H1 (cell line): ENCODE results near the gene P2RX1. TPM values are rescaled to one million over a fixed set of nuclear protein-coding genes. Genes with fewer than 3 reads are reported as not detected.

Experiments
- CTCF ChIA-PET: fragments of 300-600 bp; sonication (Branson Sonifier 250); formaldehyde crosslinking; loops from one replicate; lab custom pipeline; 2021; ENCODE audit not compliant: partially characterized antibody; lab: Charles Lee
- POLR2A ChIA-PET: fragments of 300-600 bp; sonication (Branson Sonifier 250); formaldehyde crosslinking; loops from one replicate; lab custom pipeline; 2021; ENCODE audit warnings: inconsistent platforms; ENCODE audit not compliant: partially characterized antibody; lab: Charles Lee
- DNase-seq, 2 experiments: peaks; one replicate each; pipeline versions ENCODE4 v3.0.0 to v3.0.0-alpha.2; 2010 to 2022; ENCODE audit warnings: low spot score in 2 of 2, low read depth in 1 of 2, mixed read lengths in 1 of 2
- FAIRE-seq: peaks from 2 replicates; lab custom pipeline; 2011; peaks lifted over from hg19 to GRCh38; lab: Jason Lieb, UNC
- H2AFZ ChIP-seq: 2 replicates; pipeline ENCODE4 v1.8.1; 2012; ENCODE audit warnings: low read length, inconsistent platforms
- H2AK5ac ChIP-seq: 2 replicates; pipeline ENCODE4 v1.6.1; 2013; ENCODE audit warnings: low read depth, low read length
- H2BK120ac ChIP-seq: replicated peaks from 2 replicates; pipeline ENCODE3; 2013; ENCODE audit warnings: low read depth, low read length, inconsistent platforms
- H2BK12ac ChIP-seq: 2 replicates; pipeline ENCODE4 v1.6.1; 2013; ENCODE audit warnings: low read depth, low read length
- H2BK15ac ChIP-seq: 2 replicates; pipeline ENCODE4 v1.6.1; 2013; ENCODE audit warnings: low read length
- H2BK20ac ChIP-seq: 2 replicates; pipeline ENCODE4 v1.6.1; 2013; ENCODE audit warnings: low read length
- H2BK5ac ChIP-seq: 2 replicates; pipeline ENCODE4 v1.6.1; 2013; ENCODE audit warnings: low read depth, low read length
- H3K14ac ChIP-seq: 2 replicates; pipeline ENCODE4 v1.6.1; 2013; ENCODE audit warnings: inconsistent platforms; ENCODE audit not compliant: insufficient read length
- H3K18ac ChIP-seq: 2 replicates; pipeline ENCODE4 v1.6.1; 2013; ENCODE audit warnings: low read length; ENCODE audit errors: extremely low read depth
- H3K23ac ChIP-seq: 2 replicates; pipeline ENCODE4 v1.6.1; 2013; ENCODE audit warnings: inconsistent platforms; ENCODE audit not compliant: insufficient read length
- H3K23me2 ChIP-seq: 2 replicates; pipeline ENCODE4 v1.6.1; 2013; ENCODE audit warnings: low read depth, low read length
- H3K27ac ChIP-seq: 2 replicates; pipeline ENCODE4 v1.6.1; 2011; ENCODE audit warnings: low read depth, low read length, inconsistent platforms
- H3K27me3 ChIP-seq, 4 experiments: replicated peaks in 1 of 4; 1 replicate in 1 of 4; 2 replicates in 3 of 4; pipeline versions ENCODE4 v1.6.1 to v1.8.1; 2011 to 2013; ENCODE audit warnings: low read length in 3 of 4, mild to moderate bottlenecking in 3 of 4, inconsistent platforms in 2 of 4, mixed read lengths in 2 of 4, moderate library complexity in 1 of 4; ENCODE audit not compliant: control insufficient read depth in 3 of 4, insufficient read depth in 3 of 4; ENCODE audit errors: extremely low read depth in 1 of 4
- H3K36me3 ChIP-seq, 4 experiments: 2 replicates each; pipeline versions ENCODE4 v1.6.1 to v1.8.1; 2011 to 2013; ENCODE audit warnings: mild to moderate bottlenecking in 4 of 4, low read length in 3 of 4, moderate library complexity in 2 of 4, control low read depth in 1 of 4, inconsistent platforms in 1 of 4; ENCODE audit not compliant: insufficient read depth in 4 of 4, control insufficient read depth in 2 of 4
- H3K4ac ChIP-seq: replicated peaks from 2 replicates; pipeline ENCODE3; 2013; ENCODE audit warnings: low read length, low read depth, mixed read lengths, inconsistent platforms; ENCODE audit not compliant: insufficient read length
- H3K4me1 ChIP-seq, 4 experiments: replicated peaks in 1 of 4; 1 replicate in 1 of 4; 2 replicates in 3 of 4; pipeline versions ENCODE4 v1.6.1 to v1.8.1; 2011 to 2013; ENCODE audit warnings: low read length in 3 of 4, inconsistent platforms in 2 of 4, mixed read lengths in 1 of 4; ENCODE audit not compliant: insufficient read depth in 4 of 4, control insufficient read depth in 3 of 4
- H3K4me2 ChIP-seq, 2 experiments: 2 replicates each; pipeline versions ENCODE4 v1.6.1 to v1.8.1; 2011 to 2013; ENCODE audit warnings: low read depth in 2 of 2, low read length in 2 of 2, control low read depth in 1 of 2, inconsistent platforms in 1 of 2, mild to moderate bottlenecking in 1 of 2; ENCODE audit not compliant: insufficient read depth in 1 of 2
- H3K4me3 ChIP-seq, 4 experiments: fragments of 200-600, 300-600 bp in 1 of 4; sonication (generic), shearing (Covaris generic), sonication (Bioruptor Twin) in 1 of 4; 2 replicates each; pipeline versions ENCODE4 v1.5.1 to v1.8.1; 2011 to 2016; ENCODE audit warnings: low read length in 4 of 4, low read depth in 3 of 4, control low read depth in 2 of 4, inconsistent platforms in 2 of 4, mild to moderate bottlenecking in 2 of 4, mixed read lengths in 1 of 4, moderate library complexity in 1 of 4; ENCODE audit not compliant: insufficient read depth in 2 of 4; ENCODE audit errors: extremely low read depth in 1 of 4
- H3K56ac ChIP-seq: replicated peaks from 2 replicates; pipeline ENCODE3; 2013; ENCODE audit warnings: low read depth, mild to moderate bottlenecking, mixed read lengths, low read length, inconsistent platforms; ENCODE audit not compliant: insufficient read length
- H3K79me1 ChIP-seq: 2 replicates; pipeline ENCODE4 v1.6.1; 2013; ENCODE audit warnings: low read depth, low read length, control low read depth
- H3K79me2 ChIP-seq, 2 experiments: 2 replicates each; pipeline versions ENCODE4 v1.6.1 to v1.8.1; 2012 to 2013; ENCODE audit warnings: low read length in 2 of 2, mild to moderate bottlenecking in 2 of 2, inconsistent platforms in 1 of 2; ENCODE audit not compliant: insufficient read depth in 2 of 2, control insufficient read depth in 1 of 2
- H3K9ac ChIP-seq, 4 experiments: replicated peaks in 1 of 4; 1 replicate in 1 of 4; 2 replicates in 3 of 4; pipeline versions ENCODE4 v1.6.1 to v1.8.1; 2011 to 2013; ENCODE audit warnings: low read depth in 3 of 4, low read length in 3 of 4, control low read depth in 2 of 4, mild to moderate bottlenecking in 2 of 4, moderate library complexity in 2 of 4, inconsistent platforms in 1 of 4; ENCODE audit errors: extremely low read depth in 1 of 4
- H3K9me3 ChIP-seq, 2 experiments: 2 replicates each; pipeline versions ENCODE4 v1.6.1 to v1.8.1; 2012 to 2013; ENCODE audit warnings: mild to moderate bottlenecking in 2 of 2, moderate library complexity in 2 of 2, control low read depth in 1 of 2, inconsistent platforms in 1 of 2, low read depth in 1 of 2, low read length in 1 of 2, mixed read lengths in 1 of 2; ENCODE audit not compliant: insufficient read depth in 2 of 2
- H4K20me1 ChIP-seq, 2 experiments: replicated peaks in 1 of 2; 2 replicates each; pipeline versions ENCODE3 to v1.8.1; 2011 to 2013; ENCODE audit warnings: inconsistent platforms in 2 of 2, low read length in 2 of 2, mild to moderate bottlenecking in 1 of 2; ENCODE audit not compliant: insufficient read depth in 2 of 2, control insufficient read depth in 1 of 2
- H4K5ac ChIP-seq: 2 replicates; pipeline ENCODE4 v1.6.1; 2013; ENCODE audit warnings: low read length, low read depth, mixed read lengths, inconsistent platforms; ENCODE audit not compliant: insufficient read length
- H4K8ac ChIP-seq: 2 replicates; pipeline ENCODE4 v1.8.0; 2013; ENCODE audit warnings: mild to moderate bottlenecking, moderate library complexity, low read length, inconsistent platforms; ENCODE audit not compliant: insufficient read depth; ENCODE audit errors: extremely low read depth
- H4K91ac ChIP-seq: replicated peaks from 2 replicates; pipeline ENCODE3; 2013; ENCODE audit warnings: low read length, mixed read lengths, inconsistent platforms; ENCODE audit not compliant: insufficient read length
- CEBPB ChIP-seq: IDR thresholded peaks from 2 replicates; pipeline ENCODE4 v1.6.1; 2012; ENCODE audit warnings: low read depth, low read length
- CREB1 ChIP-seq: IDR thresholded peaks from 2 replicates; pipeline ENCODE4 v1.6.1; 2012; ENCODE audit warnings: inconsistent platforms
- CTBP2 ChIP-seq: IDR thresholded peaks from 2 replicates; pipeline ENCODE4 v1.7.0; 2011; ENCODE audit warnings: borderline replicate concordance, mild to moderate bottlenecking, moderate library complexity, mixed read lengths, low read length; ENCODE audit not compliant: insufficient read depth, insufficient read length
- EP300 ChIP-seq, 2 experiments: IDR thresholded peaks; 1 replicate in 1 of 2; 2 replicates in 1 of 2; pipeline ENCODE4 v1.6.1; 2011 to 2012; ENCODE audit warnings: low read depth in 2 of 2, low read length in 2 of 2, mild to moderate bottlenecking in 2 of 2, borderline replicate concordance in 1 of 2, inconsistent platforms in 1 of 2, moderate library complexity in 1 of 2
- HDAC6 ChIP-seq: IDR thresholded peaks from one replicate; pipeline ENCODE4 v1.7.1; 2012; ENCODE audit warnings: low read depth, mild to moderate bottlenecking, inconsistent platforms, low read length, moderate library complexity
- KDM5A ChIP-seq: fragments of 200-600 bp; IDR thresholded peaks from 2 replicates; pipeline ENCODE4 v1.7.1; 2012; ENCODE audit warnings: mild to moderate bottlenecking, low read length, inconsistent platforms, mixed read lengths
- MAX ChIP-seq: IDR thresholded peaks from 2 replicates; pipeline ENCODE4 v1.6.1; 2012; ENCODE audit warnings: inconsistent platforms
- RFX5 ChIP-seq: IDR thresholded peaks from 2 replicates; pipeline ENCODE4 v1.6.1; 2011; ENCODE audit warnings: low read depth, low read length, improper control_type of control experiment, borderline replicate concordance
- SP2 ChIP-seq: IDR thresholded peaks from 2 replicates; pipeline ENCODE4 v1.6.1; 2012; ENCODE audit warnings: mild to moderate bottlenecking, low read length, inconsistent platforms
- SRF ChIP-seq: IDR thresholded peaks from 2 replicates; pipeline ENCODE4 v1.6.1; 2011; ENCODE audit warnings: mild to moderate bottlenecking, low read depth, low read length, moderate library complexity
- YY1 ChIP-seq: IDR thresholded peaks from 2 replicates; pipeline ENCODE4 v1.6.1; 2011; ENCODE audit warnings: low read depth, mild to moderate bottlenecking, low read length
- WGBS, 2 experiments: shearing (Covaris generic) in 1 of 2; methylation state at CpG; one replicate each; pipeline versions ENCODE4 v1.1.6 to v1.1.7; 2013 to 2015; ENCODE audit warnings: low lambda C conversion rate in 2 of 2, mixed read lengths in 2 of 2, inconsistent platforms in 1 of 2, low coverage in 1 of 2, missing lambda C conversion rate in 1 of 2; ENCODE audit not compliant: insufficient replicate concordance in 2 of 2, insufficient coverage in 1 of 2, insufficient read length in 1 of 2; ENCODE audit errors: extremely low coverage in 1 of 2, missing lambda C conversion rate in 1 of 2; 5-methylcytosine and 5-hydroxymethylcytosine counted together
- polyA plus RNA-seq, 7 experiments: library from polyadenylated mRNA; depleted of rRNA in 3 of 7; stranded (reverse) in 5 of 7; unstranded in 2 of 7; fragments of >200 nt in 5 of 7; fragments of 200-250 nt in 2 of 7; gene quantifications; 1 replicate in 5 of 7; 2 replicates in 1 of 7; 4 replicates in 1 of 7; pipeline versions ENCODE4 v1.2.1 to v1.2.3, GENCODE V29; 2011 to 2013; ENCODE audit warnings: missing spikeins in 2 of 7, mixed read lengths in 2 of 7
- total RNA-seq: library from RNA; stranded (reverse); fragmentation: NEBNext Ultra II Directional; extraction: Animal tissue kit (Norgen Biotek cat#: 25700); gene quantifications from 2 replicates; pipeline ENCODE4 v1.2.1, GENCODE V29; 2021
- TF ChIP-seq, protein P1 (sequence below): IDR thresholded peaks from 2 replicates; pipeline ENCODE4 v1.6.1; 2012; ENCODE audit warnings: low read length, inconsistent platforms

The P2RX1 gene
- total and polyA plus RNA-seq, 2 of the 8 experiments (the other 6 are each of a cell fraction or from before 2014, with no cell fraction given), result 0.45 to 1.1 TPM

- POLR2A ChIA-PET, result no interaction called here
- TF ChIP-seq KDM5A (no peak), MAX (no peak), CREB1 (no peak), EP300 (IDR thresholded peaks at IDR 0.05; ENCODE audit: borderline replicate concordance in 1 of 2, low read depth in 2 of 2, low read length in 2 of 2) (no peak), RFX5 (no peak), YY1 (no peak), SP2 (no peak), HDAC6 (no peak), SRF (no peak), CEBPB (no peak), CTBP2 (no peak)
- TF ChIP-seq, protein P1, sequence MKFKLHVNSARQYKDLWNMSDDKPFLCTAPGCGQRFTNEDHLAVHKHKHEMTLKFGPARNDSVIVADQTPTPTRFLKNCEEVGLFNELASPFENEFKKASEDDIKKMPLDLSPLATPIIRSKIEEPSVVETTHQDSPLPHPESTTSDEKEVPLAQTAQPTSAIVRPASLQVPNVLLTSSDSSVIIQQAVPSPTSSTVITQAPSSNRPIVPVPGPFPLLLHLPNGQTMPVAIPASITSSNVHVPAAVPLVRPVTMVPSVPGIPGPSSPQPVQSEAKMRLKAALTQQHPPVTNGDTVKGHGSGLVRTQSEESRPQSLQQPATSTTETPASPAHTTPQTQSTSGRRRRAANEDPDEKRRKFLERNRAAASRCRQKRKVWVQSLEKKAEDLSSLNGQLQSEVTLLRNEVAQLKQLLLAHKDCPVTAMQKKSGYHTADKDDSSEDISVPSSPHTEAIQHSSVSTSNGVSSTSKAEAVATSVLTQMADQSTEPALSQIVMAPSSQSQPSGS, result no peak
These were observed 34.7 kb upstream of the P2RX1 start for GRCh38 chr17:3951003-3951402.

More at GRCh38 chr17:3951003-3951402, 34.7 kb upstream of the P2RX1 start:
- Histone ChIP-seq H2AK5ac (no peak overlapping the region), H3K9me3 (no peaks in the 10 kb centered on the region), H3K9ac (no peak overlapping the region), H3K79me1 (no peaks in the 10 kb centered on the region), H3K4me1 (peaks cover 0 to 10% (median 3%) of the 10 kb centered on the region in 4 experiments; a peak in 5 of 7 replicates), H3K4ac (no peak overlapping the region), H3K18ac (no peak overlapping the region), H3K14ac (no peak overlapping the region), H2AFZ (no peak overlapping the region), H4K91ac (no peak overlapping the region), H2BK12ac (no peak overlapping the region), H3K23me2 (no peaks in the 10 kb centered on the region), H4K8ac (no peak overlapping the region), H3K4me2 (no peak overlapping the region), H3K79me2 (no peaks in the 10 kb centered on the region), H3K36me3 (no peaks in the 10 kb centered on the region), H2BK15ac (no peak overlapping the region), H2BK20ac (no peak overlapping the region), H3K4me3 (no peak overlapping the region), H2BK120ac (no peak overlapping the region), H2BK5ac (no peak overlapping the region), H3K56ac (no peak overlapping the region), H4K5ac (no peak overlapping the region), H3K27me3 (no peaks in the 10 kb centered on the region), H3K23ac (no peak overlapping the region), H3K27ac (no peak overlapping the region), H4K20me1 (peaks cover 0 to 1% of the 10 kb centered on the region in 2 experiments)
- CTCF ChIA-PET, result interaction anchor here (1.3 to 2.2 kb wide), 3 partner anchors 37 to 55 kb away, joined by 3 to 7 read pairs (median 4); no protein-coding TSS in a partner anchor
- WGBS, 2 experiments, result 88% methylated on average over 17 of the region's 17 CpGs; no CpG with 5 or more reads in 1 of the 2 experiments
- FAIRE-seq, result no peak
- DNase-seq, result no peak
